ENCODE results near the gene ULK3.

- TF ChIP-seq CTCF (IDR thresholded peaks at IDR 0.05 in 8 of 11, conservative IDR thresholded peaks at IDR 0.05 in 3 of 11) (no peak), POLR2A (IDR thresholded peaks at IDR 0.05) (no peak), POLR2AphosphoS5 (IDR thresholded peaks at IDR 0.05) (no peak)
Measured at GRCh38 chr15:74872702-74873035, 29.7 kb upstream of the ULK3 start.

All from spleen (tissue), 7 donors.